ENCODE measurements around the gene TAS2R31. TPM values are rescaled to one million over a fixed set of nuclear protein-coding genes. Genes with fewer than 3 reads are reported as not detected.

Gene TAS2R31
- total and polyA plus RNA-seq, 2 donors (not counting 1 experiment from before 2014, with no cell fraction given), result 0.73 to 3.6 TPM

GRCh38 chr12:11026118-11026517 lies 5.1 kb downstream of the TAS2R31 start:
- H3K36me3 ChIP-seq (ENCODE audit: control insufficient read depth, insufficient read depth, low read length), result no peaks in the 10 kb centered on the region
- no peak overlapping the region for H3K27ac ChIP-seq (ENCODE audit: insufficient read depth, low read length)
- H3K4me2 ChIP-seq (ENCODE audit: extremely low read depth, insufficient read depth, low read length), result no peak overlapping the region
- no peak for DNase-seq (ENCODE audit: low read depth in 2 of 2)
- H3K4me1 ChIP-seq (ENCODE audit: control insufficient read depth, extremely low read depth, insufficient read depth, low read length), result no peaks in the 10 kb centered on the region
- no peaks in the 10 kb centered on the region for H3K79me2 ChIP-seq (ENCODE audit: control insufficient read depth, insufficient read depth, low read length)
- no peak for TF ChIP-seq EZH2 (IDR thresholded peaks at IDR 0.05; ENCODE audit: low read length, missing control alignments)
- no peak for TF ChIP-seq CTCF (conservative IDR thresholded peaks at IDR 0.05 in 1 of 2, IDR thresholded peaks at IDR 0.05 in 1 of 2; ENCODE audit: low read depth in 1 of 2, low read length in 2 of 2)
- no peak overlapping the region for H3K4me3 ChIP-seq (replicated peaks in 1 of 4; ENCODE audit: control extremely low read depth in 1 of 4, insufficient read depth in 1 of 4, low read depth in 3 of 4, low read length in 4 of 4)
- no peaks in the 10 kb centered on the region for H3K9me3 ChIP-seq (ENCODE audit: control insufficient read depth, insufficient read depth, low read depth, low read length)
- no peak overlapping the region for H3K9ac ChIP-seq (ENCODE audit: insufficient read depth, low read length)
- no peaks in the 10 kb centered on the region for H4K20me1 ChIP-seq (ENCODE audit: control insufficient read depth, extremely low read depth, insufficient read depth, low read length)
- H2AFZ ChIP-seq (ENCODE audit: low read length), result no peak overlapping the region
- no peaks in the 10 kb centered on the region for H3K27me3 ChIP-seq (ENCODE audit: control insufficient read depth, insufficient read depth, low read length)

- Histone ChIP-seq H3K9me3 (ENCODE audit: control insufficient read depth, insufficient read depth, low read depth, low read length) (no peaks in the 10 kb centered on the region), H3K27me3 (ENCODE audit: control insufficient read depth, insufficient read depth, low read length) (no peaks in the 10 kb centered on the region), H3K4me1 (ENCODE audit: control insufficient read depth, extremely low read depth, insufficient read depth, low read length) (no peaks in the 10 kb centered on the region), H3K79me2 (ENCODE audit: control insufficient read depth, insufficient read depth, low read length) (no peaks in the 10 kb centered on the region), H2AFZ (ENCODE audit: low read length) (no peak overlapping the region), H3K27ac (ENCODE audit: insufficient read depth, low read length) (no peak overlapping the region), H3K9ac (ENCODE audit: insufficient read depth, low read length) (no peak overlapping the region), H3K4me2 (ENCODE audit: extremely low read depth, insufficient read depth, low read length) (no peak overlapping the region), H3K36me3 (ENCODE audit: control insufficient read depth, insufficient read depth, low read length) (no peaks in the 10 kb centered on the region), H4K20me1 (ENCODE audit: control insufficient read depth, extremely low read depth, insufficient read depth, low read length) (no peaks in the 10 kb centered on the region), H3K4me3 (replicated peaks in 1 of 4; ENCODE audit: control extremely low read depth in 1 of 4, insufficient read depth in 1 of 4, low read depth in 3 of 4, low read length in 4 of 4) (no peak overlapping the region)
- no peak for DNase-seq (ENCODE audit: low read depth in 2 of 2)
- TF ChIP-seq EZH2 (IDR thresholded peaks at IDR 0.05; ENCODE audit: low read length, missing control alignments) (no peak), CTCF (conservative IDR thresholded peaks at IDR 0.05 in 1 of 2, IDR thresholded peaks at IDR 0.05 in 1 of 2; ENCODE audit: low read depth in 1 of 2, low read length in 2 of 2) (no peak)
These were observed 7.8 kb downstream of the TAS2R31 start for GRCh38 chr12:11023387-11023786.

- H2AFZ ChIP-seq (ENCODE audit: low read length), result no peak within 1 kb of the TSS
- H3K27ac ChIP-seq (ENCODE audit: insufficient read depth, low read length), result no peak within 1 kb of the TSS
- no peak for TF ChIP-seq CTCF (conservative IDR thresholded peaks at IDR 0.05 in 1 of 2, IDR thresholded peaks at IDR 0.05 in 1 of 2; ENCODE audit: low read depth in 1 of 2, low read length in 2 of 2)
- H3K27me3 ChIP-seq (ENCODE audit: control insufficient read depth, insufficient read depth, low read length), result no peaks in the 10 kb centered on the region
- no peaks in the 10 kb centered on the region for H3K36me3 ChIP-seq (ENCODE audit: control insufficient read depth, insufficient read depth, low read length)
- no peak for DNase-seq (ENCODE audit: low read depth in 2 of 2)
- H3K9me3 ChIP-seq (ENCODE audit: control insufficient read depth, insufficient read depth, low read depth, low read length), result no peaks in the 10 kb centered on the region
- no peaks in the 10 kb centered on the region for H3K4me1 ChIP-seq (ENCODE audit: control insufficient read depth, extremely low read depth, insufficient read depth, low read length)
- no peak within 1 kb of the TSS for H3K4me2 ChIP-seq (ENCODE audit: extremely low read depth, insufficient read depth, low read length)
- H3K4me3 ChIP-seq (replicated peaks in 1 of 4; ENCODE audit: control extremely low read depth in 1 of 4, insufficient read depth in 1 of 4, low read depth in 3 of 4, low read length in 4 of 4), result no peak within 1 kb of the TSS
- no peak within 1 kb of the TSS for H3K9ac ChIP-seq (ENCODE audit: insufficient read depth, low read length)
- H3K79me2 ChIP-seq (ENCODE audit: control insufficient read depth, insufficient read depth, low read length), result no peaks in the 10 kb centered on the region
- no peaks in the 10 kb centered on the region for H4K20me1 ChIP-seq (ENCODE audit: control insufficient read depth, extremely low read depth, insufficient read depth, low read length)
These were observed 8.7 kb downstream of the TAS2R31 start, which contains the start of gene TAS2R19 for GRCh38 chr12:11022520-11022919. TSS of gene TAS2R19 (minus strand) at chr12:11022620. CDS start at chr12:11022571, 49 bp downstream.
